Measurements from ENCODE around the gene CAMK1. TPM values are rescaled to one million over a fixed set of nuclear protein-coding genes. Genes with fewer than 3 reads are reported as not detected.
A peak's percentile ranks its signal among the peaks of the same experiment; 100 is the strongest.

Gene CAMK1
- total RNA-seq, 2 donors from 2014 or later = 23.8 to 45.1 TPM

- H3K36me3 Mint-ChIP-seq = peaks cover 22 to 38% of the 10 kb centered on the region in 2 donors
- H3K9me3 Mint-ChIP-seq = no peaks in the 10 kb centered on the region
- peak; percentile 72 to 80 for ATAC-seq
- DNase-seq (ENCODE audit: low spot score in 2 of 2) = no peak
- peak overlapping the region; percentile 45 to 83 for H3K27ac Mint-ChIP-seq
These were observed 32.9 kb downstream of the CAMK1 start for GRCh38 chr3:9736831-9737230.

- ATAC-seq (no peak), DNase-seq (ENCODE audit: low spot score in 2 of 2) (no peak)
- peak overlapping the region; percentile 84 to 98 for H3K27ac Mint-ChIP-seq
- H3K36me3 Mint-ChIP-seq = peaks cover 14 to 17% of the 10 kb centered on the region in 2 donors
- no peaks in the 10 kb centered on the region for H3K9me3 Mint-ChIP-seq
These were observed 37.0 kb downstream of the CAMK1 start for GRCh38 chr3:9732740-9733115.

DNA sequence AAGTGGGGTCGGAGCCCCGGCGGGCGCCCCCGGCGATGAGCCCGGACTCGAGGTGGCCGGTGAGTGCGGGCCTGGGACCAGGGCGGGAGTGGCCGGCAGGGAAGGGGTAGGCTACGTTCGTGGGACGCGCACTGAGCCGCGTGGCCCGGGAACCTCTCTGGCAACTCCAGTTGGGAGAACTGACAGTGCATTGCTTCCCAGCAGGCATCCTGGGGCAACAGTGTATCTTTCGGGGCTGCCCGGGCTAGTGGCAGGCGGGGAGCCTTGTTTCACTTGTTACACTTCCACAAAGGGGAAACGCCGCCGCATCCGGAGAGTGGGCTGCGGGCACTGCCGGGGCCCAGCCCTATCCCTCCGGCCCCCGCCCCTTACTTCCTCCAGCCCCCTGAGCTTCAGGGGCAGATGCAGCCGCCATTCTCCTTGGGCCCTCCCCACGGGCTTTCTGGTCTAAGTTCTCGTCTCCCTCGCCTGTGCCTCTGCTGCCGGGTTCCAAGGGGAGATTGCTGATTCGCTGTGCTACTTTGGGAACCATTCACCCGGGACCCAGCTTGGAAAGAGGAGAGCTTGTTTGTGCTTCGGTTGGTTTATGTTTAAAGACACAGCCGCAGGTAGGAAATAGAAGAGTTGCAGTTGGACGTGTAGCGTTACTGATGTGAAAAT lies 37.5 kb downstream of the CAMK1 start:
- DNase-seq (ENCODE audit: low spot score in 2 of 2) (peak; percentile 43 to 70), ATAC-seq (peak in 1 of 2 donors; percentile 8)
- Mint-ChIP-seq H3K36me3 (peaks cover 14 to 17% of the 10 kb centered on the region in 2 donors), H3K27ac (peak overlapping the region; percentile 84 to 98), H3K9me3 (no peaks in the 10 kb centered on the region)

DNA sequence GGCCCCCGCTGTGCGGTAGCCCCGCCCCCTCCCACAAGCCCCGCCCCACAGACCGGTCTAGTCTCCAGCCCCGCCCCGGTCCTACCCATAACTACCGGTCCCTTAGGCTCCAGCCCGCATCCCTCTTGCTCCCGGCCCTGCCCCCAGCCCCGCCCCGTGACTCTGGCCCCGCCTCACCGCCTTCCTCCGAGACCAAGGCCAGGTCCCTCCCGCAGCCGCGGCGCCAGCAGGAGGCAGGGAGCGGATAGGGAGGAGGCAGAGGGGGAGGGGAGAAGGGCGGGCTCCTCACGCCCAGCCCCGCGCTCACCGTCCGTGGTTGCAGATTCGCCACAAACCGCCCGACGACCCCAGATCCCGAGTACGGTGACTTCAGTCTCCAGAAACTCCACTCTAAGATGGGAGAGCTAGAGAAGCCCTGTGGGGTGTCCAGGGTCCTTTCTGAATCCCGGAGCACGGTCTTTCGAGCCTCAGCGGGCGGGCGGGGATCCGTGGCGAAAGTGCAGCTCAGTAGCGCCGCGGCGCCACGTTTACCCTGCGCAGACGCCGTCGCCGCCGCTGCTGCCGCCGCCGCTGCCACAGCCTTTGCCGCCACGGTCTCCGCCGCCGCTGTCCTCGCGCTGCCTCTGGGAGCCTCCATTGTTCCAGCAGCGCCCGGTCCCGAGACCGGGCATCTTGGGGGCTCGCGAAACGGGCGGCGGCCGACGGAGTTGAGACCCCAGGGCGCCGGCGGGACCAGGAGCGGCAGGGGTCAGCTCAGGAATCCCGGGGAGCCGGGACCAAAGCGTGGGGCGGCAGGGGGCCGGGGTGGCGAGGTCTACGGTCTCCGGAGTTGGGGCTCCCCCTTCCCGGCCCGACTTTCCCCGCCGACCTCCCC lies 38.3 kb downstream of the CAMK1 start, which contains the start of gene BRPF1:
Gene BRPF1, plus strand, starts transcription at position 530 of the 874 bp plus-strand sequence. CDS start 2,406 bp downstream, outside the sequence.
- Mint-ChIP-seq H3K9me3 (no peaks in the 10 kb centered on the region), H3K27ac (peak within 1 kb of the TSS; percentile 84 to 98), H3K36me3 (peaks cover 12 to 14% of the 10 kb centered on the region in 2 donors)
- DNase-seq (ENCODE audit: low spot score in 2 of 2) (peak; percentile 97), ATAC-seq (peak; percentile 96 to 97)

DNA sequence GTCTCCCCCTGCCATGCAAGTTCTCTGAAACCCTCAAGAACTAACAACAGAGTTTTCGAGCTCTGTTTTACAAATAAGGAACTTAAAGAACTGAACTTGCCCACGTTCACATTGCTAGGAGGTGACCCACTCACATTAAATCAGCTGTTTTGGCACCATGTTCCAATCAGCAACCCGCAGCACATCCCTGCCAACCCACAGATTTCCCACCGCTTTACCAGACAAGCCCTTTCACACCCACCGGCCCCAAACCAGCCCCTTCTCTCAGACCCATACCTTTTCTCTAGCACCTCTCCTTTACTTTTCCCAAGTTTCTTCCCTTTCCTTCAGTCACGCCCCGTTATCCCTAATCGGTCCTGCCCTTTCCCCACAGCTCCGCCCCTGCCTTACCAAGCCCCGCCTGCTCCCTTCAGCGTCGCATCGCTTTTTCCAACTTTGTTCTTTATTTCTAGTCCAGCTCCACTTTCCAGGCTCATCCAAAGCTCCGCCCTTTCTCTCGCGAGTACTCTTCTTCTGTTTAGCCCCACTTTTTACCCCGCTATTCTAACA lies 39.0 kb downstream of the CAMK1 start:
- no peak for DNase-seq (ENCODE audit: low spot score in 2 of 2)
- no peaks in the 10 kb centered on the region for H3K9me3 Mint-ChIP-seq

GRCh38 chr3:9729419-9729818 lies 40.3 kb downstream of the CAMK1 start:
- Mint-ChIP-seq H3K9me3 (no peaks in the 10 kb centered on the region), H3K27ac (no peak overlapping the region), H3K36me3 (peaks cover 2 to 9% of the 10 kb centered on the region in 2 donors)
- ATAC-seq = no peak
- no peak for DNase-seq (ENCODE audit: low spot score in 2 of 2)

More for the DNA sequence above, 39.0 kb downstream of the CAMK1 start:
- peak; percentile 52 to 56 for ATAC-seq
- H3K36me3 Mint-ChIP-seq = peaks cover 9 to 11% of the 10 kb centered on the region in 2 donors
- peak overlapping the region; percentile 84 to 88 for H3K27ac Mint-ChIP-seq

DNA sequence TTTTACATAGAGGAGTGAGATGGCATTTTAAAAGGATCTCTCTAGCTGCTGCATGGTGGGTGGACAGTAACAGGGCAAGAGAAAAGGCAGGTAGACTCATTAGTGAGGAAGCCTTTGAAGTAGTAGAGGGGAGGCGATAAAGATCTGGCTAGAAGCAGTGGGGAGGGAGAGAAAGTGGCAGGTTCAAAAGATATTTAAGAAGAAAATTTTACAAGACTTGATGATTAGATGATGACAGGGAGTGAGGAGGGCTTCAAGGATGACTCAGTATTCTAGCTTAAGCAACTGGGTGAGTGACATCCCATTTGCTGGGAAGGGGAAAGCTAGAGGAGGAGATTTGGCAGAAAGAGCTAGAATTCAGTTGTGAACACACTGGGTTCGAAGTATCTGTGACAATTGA lies 42.0 kb downstream of the CAMK1 start:
- DNase-seq (ENCODE audit: low spot score in 2 of 2) (no peak), ATAC-seq (no peak)
- Mint-ChIP-seq H3K27ac (peak overlapping the region in 1 of 2 donors; percentile 62), H3K36me3 (peaks cover 0 to 6% of the 10 kb centered on the region in 2 donors), H3K9me3 (no peaks in the 10 kb centered on the region)

GRCh38 chr3:9727041-9727595 lies 42.6 kb downstream of the CAMK1 start:
- peak in 1 of 2 donors; percentile 45 for ATAC-seq
- H3K36me3 Mint-ChIP-seq = no peaks in the 10 kb centered on the region

GRCh38 chr3:9725775-9726515 lies 43.8 kb downstream of the CAMK1 start:
- ATAC-seq = no peak
- no peak overlapping the region for H3K27ac Mint-ChIP-seq
- H3K36me3 Mint-ChIP-seq = no peaks in the 10 kb centered on the region
- DNase-seq (ENCODE audit: low spot score in 2 of 2) = no peak
- H3K9me3 Mint-ChIP-seq = no peaks in the 10 kb centered on the region

More at GRCh38 chr3:9727041-9727595, 42.6 kb downstream of the CAMK1 start:
- H3K9me3 Mint-ChIP-seq = no peaks in the 10 kb centered on the region
- DNase-seq (ENCODE audit: low spot score in 2 of 2) = peak in 1 of 2 donors; percentile 64
- H3K27ac Mint-ChIP-seq = peak overlapping the region; percentile 34 to 62

GRCh38 chr3:9721700-9722060 lies 48.1 kb downstream of the CAMK1 start:
- DNase-seq (ENCODE audit: low spot score in 2 of 2) = no peak

GRCh38 chr3:9721015-9721699 lies 48.6 kb downstream of the CAMK1 start:
- Mint-ChIP-seq H3K9me3 (no peaks in the 10 kb centered on the region), H3K36me3 (no peaks in the 10 kb centered on the region), H3K27ac (no peak overlapping the region)
- DNase-seq (ENCODE audit: low spot score in 2 of 2) (no peak), ATAC-seq (no peak)

More at GRCh38 chr3:9721700-9722060, 48.1 kb downstream of the CAMK1 start:
- Mint-ChIP-seq H3K27ac (no peak overlapping the region), H3K9me3 (no peaks in the 10 kb centered on the region), H3K36me3 (no peaks in the 10 kb centered on the region)
- ATAC-seq = no peak

DNA sequence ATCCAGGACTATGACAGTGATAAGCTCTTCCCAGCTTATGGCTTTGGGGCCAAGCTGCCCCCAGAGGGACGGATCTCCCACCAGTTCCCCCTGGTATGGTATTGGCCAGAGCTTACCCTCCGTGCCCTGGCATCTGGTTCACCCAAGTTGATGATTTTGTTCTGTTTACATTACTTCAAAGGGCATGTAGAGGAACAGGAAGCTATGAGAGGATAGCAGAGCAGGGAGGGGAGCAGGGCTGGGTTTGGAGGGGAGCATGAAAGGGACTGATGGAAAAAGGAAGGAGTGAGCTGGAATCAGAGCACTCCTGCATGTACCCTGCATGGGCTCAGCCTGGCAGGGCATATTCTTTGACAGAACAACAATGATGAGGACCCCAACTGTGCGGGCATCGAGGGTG lies 51.6 kb downstream of the CAMK1 start:
- Mint-ChIP-seq H3K27ac (no peak overlapping the region), H3K36me3 (no peaks in the 10 kb centered on the region), H3K9me3 (no peaks in the 10 kb centered on the region)
- ATAC-seq (no peak), DNase-seq (ENCODE audit: low spot score in 2 of 2) (no peak)

DNA sequence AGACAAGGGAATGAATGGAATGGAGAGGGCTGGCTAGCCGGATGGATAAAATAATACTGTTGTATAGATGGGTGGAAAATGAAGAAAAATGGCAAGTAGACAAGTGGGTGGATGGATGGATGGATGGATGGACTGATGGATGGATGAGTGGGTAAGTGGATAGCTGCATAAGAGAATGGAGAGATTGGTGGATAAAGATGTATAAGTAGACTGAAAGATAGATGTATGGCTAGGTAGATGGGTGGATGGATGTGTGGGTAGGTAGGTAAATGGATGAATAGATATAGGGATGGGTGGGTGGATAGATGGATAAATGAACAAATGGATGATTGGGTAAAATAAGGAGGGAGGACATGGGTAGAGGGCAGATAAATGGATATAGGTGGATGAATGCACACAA lies 52.2 kb downstream of the CAMK1 start:
- H3K36me3 Mint-ChIP-seq = no peaks in the 10 kb centered on the region
- H3K27ac Mint-ChIP-seq = no peak overlapping the region
- DNase-seq (ENCODE audit: low spot score in 2 of 2) (no peak), ATAC-seq (no peak)
- H3K9me3 Mint-ChIP-seq = no peaks in the 10 kb centered on the region

DNA sequence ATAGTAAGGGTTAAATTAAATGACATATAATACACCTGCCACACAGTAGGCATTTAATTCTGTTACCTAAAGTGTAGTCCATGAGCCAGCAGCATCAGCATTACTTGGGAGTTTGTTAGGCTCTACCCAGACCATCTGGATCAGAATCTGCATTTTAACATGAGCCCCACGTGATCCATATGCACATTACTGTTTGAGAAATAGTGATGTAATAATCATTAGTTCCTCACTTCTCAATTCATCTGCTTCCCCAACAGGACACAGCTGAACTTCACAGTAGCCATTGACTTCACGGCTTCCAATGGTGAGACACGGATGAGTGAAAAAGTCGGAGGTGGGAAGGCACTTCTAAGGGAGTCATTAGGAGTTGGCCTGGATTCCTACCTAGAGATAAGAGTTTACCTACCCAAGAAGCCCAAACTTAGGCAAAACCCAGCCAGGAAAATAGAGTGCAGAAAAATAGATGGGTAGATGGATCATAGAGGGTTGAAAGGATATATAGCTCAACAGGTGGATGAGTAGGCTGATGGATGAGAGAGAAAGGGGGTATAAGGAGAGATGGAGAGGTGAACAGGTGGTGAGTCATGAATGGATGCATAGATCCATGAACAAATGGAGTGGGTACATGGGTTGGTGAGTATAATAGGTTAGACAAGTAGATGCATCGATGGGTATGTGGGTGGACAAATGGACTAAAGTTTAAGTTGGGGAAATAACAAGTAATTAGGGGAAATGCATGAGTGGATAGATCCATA lies 52.8 kb downstream of the CAMK1 start:
- Mint-ChIP-seq H3K36me3 (no peaks in the 10 kb centered on the region), H3K27ac (no peak overlapping the region), H3K9me3 (no peaks in the 10 kb centered on the region)
- ATAC-seq (no peak), DNase-seq (ENCODE audit: low spot score in 2 of 2) (no peak)

DNA sequence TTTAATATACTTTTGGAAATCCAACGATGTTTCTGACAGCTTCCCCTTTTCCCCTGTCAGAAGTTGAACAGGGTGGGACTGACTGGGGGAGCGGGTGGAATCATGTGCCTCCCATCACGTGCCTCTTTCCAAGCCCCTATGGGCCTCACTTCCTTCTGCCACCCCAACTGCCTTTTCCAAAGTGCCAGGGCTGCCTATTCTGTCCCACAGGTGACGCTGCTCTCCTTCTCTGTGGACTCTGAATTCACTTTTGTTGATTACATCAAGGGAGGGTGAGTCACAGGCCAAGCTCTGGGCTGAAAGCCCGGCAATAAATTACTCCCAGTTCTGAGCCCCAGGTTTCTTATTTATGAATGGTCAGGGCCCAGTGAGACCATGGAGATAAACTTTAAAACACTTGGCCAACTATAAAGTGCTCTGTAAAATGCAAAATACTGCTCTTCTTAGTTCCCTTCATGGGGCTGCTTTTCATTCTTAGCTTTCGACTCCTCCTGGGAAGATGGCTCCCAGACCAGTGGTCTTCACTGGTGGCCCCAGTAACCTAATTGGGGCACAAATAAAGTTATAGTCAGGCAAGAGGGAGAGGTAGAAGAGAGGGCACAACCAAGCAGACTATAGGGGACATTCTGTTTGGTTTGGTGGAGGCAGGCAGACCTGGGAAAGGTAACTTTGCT lies 53.8 kb downstream of the CAMK1 start:
- DNase-seq (ENCODE audit: low spot score in 2 of 2) (peak; percentile 36 to 66), ATAC-seq (peak; percentile 87 to 99)
- Mint-ChIP-seq H3K27ac (no peak overlapping the region), H3K9me3 (no peaks in the 10 kb centered on the region), H3K36me3 (no peaks in the 10 kb centered on the region)

Measured in activated naive CD4-positive, alpha-beta T cell treated with anti-CD3 and anti-CD28 coated beads, Interleukin-2, amount 50 U/mL, for 72 hours (primary cell).